NCI-H2196 (cell line): ENCODE measurements around the gene E2F1.
A peak's percentile ranks its signal among the peaks of the same experiment; 100 is the strongest.
"Not testable (repeated sequence)": the region's sequence is repeated elsewhere in the genome, so short reads cannot be mapped to it uniquely, and the experiment has no call there.

Experiments used
- DNase-seq: peaks from one replicate; lab custom pipeline; 2025; ENCODE audit not compliant: unreplicated experiment; lab: John Stamatoyannopoulos, UW

The E2F1 gene

GRCh38 chr20:33710681-33711445 lies 24.7 kb upstream of the E2F1 start:
- DNase-seq = no peak

DNA sequence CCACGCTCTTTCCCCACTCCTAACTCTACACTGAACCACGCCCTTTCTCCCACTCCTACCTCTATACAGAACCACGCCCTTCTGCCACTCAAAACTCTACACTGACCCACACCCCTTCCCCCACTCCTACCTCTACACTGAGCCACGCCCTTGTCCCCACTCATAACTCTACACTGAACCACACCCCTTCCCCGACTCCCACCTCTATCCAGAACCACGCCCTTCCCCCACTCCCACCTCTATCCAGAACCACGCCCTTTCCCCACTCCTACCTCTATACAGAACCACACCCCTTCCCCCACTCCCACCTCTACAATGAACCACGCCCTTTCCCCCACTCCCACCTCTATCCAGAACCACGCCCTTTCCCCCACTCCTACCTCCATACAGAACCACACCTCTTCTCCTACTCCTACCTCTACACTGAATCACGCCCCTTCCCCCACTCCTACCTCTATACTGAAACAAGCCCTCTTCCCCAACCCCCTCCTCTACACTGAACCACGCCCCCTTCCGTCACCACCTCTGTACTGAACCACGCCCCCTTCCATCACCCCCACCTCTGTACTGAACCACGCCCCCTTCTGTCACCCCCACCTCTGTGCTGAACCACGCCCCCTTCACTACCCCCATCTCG lies 23.8 kb upstream of the E2F1 start:
- no peak for DNase-seq

- DNase-seq = no peak
These were observed 23.2 kb upstream of the E2F1 start for GRCh38 chr20:33709398-33709797.

DNA sequence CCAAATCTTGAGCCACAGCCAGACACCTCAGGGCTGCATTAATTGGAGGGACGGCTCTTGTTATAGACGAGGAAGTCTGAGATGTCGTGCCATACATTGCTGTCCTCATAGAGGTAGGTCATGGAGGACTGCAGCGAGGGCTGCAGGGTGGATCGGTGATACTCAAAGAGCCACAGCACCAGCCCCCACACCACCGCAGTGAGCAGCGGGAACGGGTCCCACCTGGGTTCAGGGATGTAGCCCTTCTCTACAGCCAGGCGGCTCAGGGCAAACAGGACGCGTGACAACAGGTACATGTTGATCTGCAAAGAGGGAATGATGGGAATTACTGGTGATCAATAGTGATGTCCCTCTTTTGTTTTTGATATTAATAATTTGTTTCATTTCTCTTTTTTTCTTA lies 21.5 kb upstream of the E2F1 start:
- no peak for DNase-seq

DNA sequence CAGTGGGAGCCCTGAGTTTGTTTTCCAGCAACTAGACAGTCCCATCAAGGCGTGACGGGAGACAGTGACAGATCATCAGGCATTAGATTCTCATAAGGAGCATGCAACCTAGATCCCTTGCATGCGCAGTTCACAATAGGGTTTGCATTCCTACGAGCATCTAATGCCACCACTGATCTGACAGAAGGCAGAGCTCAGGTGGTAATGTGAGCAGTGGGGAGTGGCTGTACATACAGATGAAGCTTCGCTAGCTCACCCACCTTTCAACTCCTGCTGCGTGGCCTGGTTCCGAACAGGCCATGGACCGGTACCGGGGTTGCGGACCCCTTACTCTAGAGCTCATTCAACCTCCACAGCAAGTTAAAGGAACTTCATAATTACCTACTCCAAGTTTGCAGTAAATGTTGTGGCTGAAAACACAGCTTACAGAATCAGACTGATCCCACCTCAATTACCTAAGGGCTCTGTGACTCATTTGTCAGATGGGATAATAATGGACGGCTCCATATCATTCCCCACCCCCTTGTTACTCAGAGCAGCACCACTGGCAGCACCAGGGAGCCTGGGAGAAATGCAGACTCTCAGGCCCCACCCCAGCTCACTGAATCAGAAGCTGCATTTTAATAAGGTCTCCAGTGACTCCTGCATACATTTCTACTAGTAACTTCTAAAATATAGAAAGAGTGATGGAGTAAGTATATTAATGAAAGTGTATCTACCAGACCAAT lies 18.2 kb upstream of the E2F1 start:
- no peak for DNase-seq

- DNase-seq = no peak
These were observed 17.4 kb upstream of the E2F1 start for GRCh38 chr20:33703498-33704137.

DNA sequence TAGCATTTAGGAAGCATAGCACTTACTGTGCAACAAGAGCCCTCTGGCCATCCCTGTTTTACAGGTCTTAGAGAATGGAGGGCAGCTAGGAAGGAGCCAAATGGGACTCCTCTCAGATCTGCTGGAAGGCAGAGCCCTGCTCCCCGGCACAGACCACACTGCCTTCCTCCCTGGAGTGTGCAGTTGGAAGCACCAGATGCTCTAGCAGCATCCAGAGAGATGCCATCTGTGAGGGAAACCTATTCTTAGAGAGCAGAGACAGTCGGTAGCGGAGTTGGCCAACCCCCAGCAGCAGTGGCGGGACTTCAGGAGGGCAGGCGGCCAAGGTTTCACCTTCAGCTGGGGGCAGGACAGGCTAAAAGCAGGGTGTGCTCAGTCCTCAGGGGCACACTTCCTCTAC lies 16.7 kb upstream of the E2F1 start:
- peak; percentile 51 for DNase-seq

DNA sequence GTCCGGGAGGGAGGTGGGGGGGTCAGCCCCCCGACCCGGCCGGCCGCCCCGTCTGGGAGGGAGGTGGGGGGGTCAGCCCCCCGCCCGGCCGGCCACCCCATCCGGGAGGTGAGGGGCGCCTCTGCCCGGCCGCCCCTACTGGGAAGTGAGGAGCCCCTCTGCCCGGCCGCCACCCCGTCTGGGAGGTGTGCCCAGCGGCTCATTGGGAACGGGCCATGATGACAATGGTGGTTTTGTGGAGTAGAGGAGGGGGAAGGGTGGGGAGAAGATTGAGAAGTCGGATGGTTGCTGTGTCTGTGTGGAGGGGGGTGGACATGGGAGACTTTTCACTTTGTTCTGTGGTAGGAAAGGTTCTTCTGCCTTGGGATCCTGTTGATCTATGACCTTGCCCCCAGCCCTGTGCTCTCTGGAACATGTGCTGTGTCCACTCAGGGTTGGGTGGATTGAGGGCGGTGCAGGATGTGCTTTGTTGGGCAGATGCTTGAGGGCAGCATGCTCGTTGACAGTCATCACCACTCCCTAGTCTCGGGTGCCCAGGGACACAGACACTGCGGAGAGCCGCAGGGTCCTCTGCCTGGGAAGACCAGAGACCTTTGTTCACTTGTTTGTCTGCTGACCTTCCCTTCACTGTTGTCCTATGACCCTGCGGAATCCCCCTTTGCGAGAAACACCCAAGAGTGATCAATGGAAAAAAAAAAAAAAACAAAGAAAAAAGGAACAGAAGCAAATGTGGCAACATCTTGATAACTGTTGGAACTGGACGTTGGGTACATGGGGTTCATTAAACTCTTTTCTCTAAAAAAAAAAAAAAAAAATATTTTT lies 15.7 kb upstream of the E2F1 start:
- DNase-seq = no peak

DNA sequence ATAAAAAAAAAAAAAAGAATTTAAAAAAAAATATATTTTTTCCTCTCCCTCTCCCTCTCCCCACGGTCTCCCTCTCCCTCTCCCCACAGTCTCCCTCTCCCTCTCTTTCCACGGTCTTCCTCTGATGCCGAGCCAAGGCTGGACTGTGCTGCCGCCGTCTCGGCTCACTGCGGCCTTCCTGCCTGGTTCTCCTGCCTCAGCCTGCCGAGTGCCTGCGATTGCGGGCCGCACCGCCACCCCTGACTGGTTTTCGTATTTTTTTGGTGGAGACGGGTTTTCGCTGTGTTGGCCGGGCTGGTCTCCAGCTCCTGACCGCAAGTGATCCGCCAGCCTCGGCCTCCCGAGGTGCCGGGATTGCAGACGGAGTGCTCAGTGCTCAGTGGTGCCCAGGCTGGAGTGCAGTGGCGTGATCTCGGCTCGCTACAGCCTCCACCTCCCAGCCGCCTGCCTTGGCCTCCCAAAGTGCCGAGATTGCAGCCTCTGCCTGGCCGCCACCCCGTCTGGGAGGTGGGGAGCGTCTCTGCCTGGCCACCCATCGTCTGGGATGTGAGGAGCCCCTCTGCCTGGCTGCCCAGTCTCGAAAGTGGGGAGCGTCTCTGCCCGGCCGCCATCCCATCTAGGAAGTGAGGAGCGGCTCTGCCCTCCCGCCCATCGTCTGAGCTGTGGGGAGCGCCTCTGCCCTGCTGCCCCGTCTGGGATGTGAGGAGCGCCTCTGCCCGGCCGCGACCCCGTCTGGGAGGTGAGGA lies 14.7 kb upstream of the E2F1 start:
- not testable (repeated sequence) for DNase-seq

DNA sequence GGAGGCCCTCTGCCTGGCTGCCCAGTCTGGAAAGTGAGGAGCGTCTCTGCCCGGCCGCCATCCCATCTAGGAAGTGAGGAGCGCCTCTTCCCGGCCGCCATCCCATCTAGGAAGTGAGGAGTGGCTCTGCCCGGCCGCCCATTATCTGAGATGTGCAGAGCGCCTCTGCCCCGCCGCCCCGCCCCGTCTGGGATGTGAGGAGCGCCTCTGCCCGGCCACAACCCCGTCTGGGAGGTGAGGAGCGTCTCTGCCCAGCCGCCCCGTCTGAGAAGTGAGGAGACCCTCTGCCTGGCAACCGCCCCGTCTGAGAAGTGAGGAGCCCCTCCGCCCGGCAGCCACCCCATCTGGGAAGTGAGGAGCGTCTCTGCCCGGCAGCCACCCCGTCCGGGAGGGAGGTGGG lies 12.8 kb upstream of the E2F1 start:
- not testable (repeated sequence) for DNase-seq

- DNase-seq = no peak
These were observed 10.9 kb upstream of the E2F1 start for GRCh38 chr20:33697129-33697528.

- no peak for DNase-seq
These were observed 10.3 kb upstream of the E2F1 start for GRCh38 chr20:33696448-33696847.

DNA sequence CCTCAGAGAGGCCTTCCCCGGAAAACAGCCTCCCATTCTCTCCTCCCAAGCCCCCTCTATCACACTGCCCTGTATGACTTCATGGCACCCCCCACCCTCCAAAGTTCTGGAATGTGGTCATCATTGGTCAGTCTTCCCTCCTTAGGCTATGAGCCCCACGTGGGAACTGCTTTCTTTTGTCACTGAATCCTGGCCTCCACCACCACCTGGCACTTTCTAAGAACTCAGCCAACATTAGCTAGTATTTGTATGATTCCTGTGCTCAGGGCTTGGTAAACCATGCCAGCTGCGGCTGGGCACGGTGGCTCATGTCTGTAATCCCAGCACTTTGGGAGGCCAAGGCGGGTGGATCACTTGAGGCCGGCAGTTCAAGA lies 8.4 kb upstream of the E2F1 start:
- no peak for DNase-seq

- DNase-seq = no peak
These were observed 7.8 kb upstream of the E2F1 start for GRCh38 chr20:33693741-33694638.

- no peak for DNase-seq
These were observed 7.1 kb upstream of the E2F1 start for GRCh38 chr20:33693289-33693688.

- no peak for DNase-seq
These were observed 3.8 kb upstream of the E2F1 start for GRCh38 chr20:33689973-33690372.

GRCh38 chr20:33689493-33689892 lies 3.3 kb upstream of the E2F1 start:
- DNase-seq = no peak

DNA sequence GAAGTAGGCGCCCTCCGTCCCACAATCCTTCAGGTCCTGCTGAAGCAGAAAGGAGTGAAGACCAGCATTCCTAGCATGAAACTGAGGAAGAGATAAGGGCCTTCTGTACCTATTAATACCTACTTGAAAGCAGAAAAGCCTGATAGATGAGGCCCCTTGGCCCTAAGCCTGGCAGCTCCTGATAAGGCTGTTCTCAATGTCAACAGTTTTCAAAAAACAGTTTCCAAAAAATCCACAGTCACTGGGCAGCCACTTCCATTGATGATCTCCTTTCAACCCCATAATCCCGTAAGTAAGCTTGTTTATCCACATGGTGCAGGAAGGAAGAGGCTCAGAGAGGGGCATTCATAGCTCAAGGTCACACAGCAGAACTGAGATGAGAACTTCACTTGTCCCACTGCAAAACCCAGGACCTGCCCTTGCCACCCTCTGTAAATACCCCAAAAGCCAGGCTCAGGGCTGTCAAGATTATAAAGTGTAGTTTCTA lies 2.8 kb upstream of the E2F1 start:
- no peak for DNase-seq
